ENCODE data around the gene VPS54.

DNA sequence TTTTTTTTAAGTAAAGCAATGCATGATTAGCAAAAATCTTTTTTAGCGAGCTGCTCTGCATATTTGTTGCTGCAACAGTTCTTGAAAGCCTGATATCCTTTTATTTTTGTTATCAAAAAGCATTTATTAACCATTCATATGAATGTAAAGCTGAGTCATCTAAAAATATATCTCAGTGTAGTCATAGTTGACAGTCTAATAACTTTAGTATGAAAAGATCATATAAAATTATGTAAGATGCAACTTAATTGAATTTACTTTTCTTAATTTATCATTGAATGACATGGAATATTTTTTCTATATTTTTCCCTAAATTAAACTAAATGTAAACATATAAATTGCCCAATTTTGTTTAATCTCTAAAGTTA is 169.0 kb downstream of the VPS54 start:
- TF ChIP-seq, protein P1, sequence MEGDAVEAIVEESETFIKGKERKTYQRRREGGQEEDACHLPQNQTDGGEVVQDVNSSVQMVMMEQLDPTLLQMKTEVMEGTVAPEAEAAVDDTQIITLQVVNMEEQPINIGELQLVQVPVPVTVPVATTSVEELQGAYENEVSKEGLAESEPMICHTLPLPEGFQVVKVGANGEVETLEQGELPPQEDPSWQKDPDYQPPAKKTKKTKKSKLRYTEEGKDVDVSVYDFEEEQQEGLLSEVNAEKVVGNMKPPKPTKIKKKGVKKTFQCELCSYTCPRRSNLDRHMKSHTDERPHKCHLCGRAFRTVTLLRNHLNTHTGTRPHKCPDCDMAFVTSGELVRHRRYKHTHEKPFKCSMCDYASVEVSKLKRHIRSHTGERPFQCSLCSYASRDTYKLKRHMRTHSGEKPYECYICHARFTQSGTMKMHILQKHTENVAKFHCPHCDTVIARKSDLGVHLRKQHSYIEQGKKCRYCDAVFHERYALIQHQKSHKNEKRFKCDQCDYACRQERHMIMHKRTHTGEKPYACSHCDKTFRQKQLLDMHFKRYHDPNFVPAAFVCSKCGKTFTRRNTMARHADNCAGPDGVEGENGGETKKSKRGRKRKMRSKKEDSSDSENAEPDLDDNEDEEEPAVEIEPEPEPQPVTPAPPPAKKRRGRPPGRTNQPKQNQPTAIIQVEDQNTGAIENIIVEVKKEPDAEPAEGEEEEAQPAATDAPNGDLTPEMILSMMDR (conservative IDR thresholded peaks at IDR 0.05) = no peak
- TF ChIP-seq EZH2 (IDR thresholded peaks at IDR 0.05; ENCODE audit: low read depth) = no peak

All from PC-9 (cell line).